Activated CD4-positive, alpha-beta T cell treated with anti-CD3 and anti-CD28 coated beads for 24 hours (primary cell): ENCODE results near the gene YAP1.
"Not testable (repeated sequence)": the region's sequence is repeated elsewhere in the genome, so short reads cannot be mapped to it uniquely, and the experiment has no call there.

Source experiments
- DNase-seq, 2 donors: peaks; one replicate each; pipeline ENCODE4 v3.0.0-alpha.2; 2020; ENCODE audit warnings: low read depth in 2 of 2

The YAP1 gene

DNA sequence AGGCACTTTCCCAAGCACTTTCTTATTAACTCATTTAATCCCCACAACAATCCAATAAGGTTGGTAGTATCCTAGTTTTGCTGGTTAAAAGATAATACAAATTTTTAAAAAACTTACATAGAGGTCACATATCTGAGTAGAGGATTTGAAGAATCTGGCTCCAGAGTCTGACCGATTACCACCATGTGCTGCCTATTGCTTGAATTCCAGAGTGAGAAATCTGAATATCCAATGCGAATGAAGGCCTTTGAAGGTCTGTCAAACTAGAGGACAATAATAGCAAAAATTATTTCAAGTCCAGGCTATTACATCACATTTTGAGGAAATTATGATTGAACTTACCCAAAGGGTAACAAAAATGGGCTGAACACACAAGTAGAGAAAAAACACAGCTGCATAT lies 129.2 kb downstream of the YAP1 start:
- no peak for DNase-seq

DNA sequence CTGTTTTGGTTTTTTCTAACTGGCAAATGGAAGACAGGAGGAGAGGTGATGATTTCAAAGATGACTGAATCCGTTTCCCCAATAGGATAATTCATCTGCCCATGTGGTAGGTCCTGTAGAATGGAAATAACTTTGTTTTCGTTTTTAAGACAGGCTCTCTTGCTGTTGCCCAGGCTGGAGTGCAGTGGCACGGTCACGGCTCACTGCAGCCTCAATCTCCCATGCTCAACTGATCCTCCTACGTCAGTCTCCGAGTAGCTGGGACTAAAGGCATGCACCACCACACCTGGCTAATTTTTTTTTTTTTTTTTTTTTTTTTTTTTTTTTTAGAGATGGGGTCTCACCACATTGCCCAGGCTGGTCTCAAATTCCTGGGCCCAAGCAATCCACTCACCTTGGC lies 129.7 kb downstream of the YAP1 start:
- DNase-seq, result no peak

DNA sequence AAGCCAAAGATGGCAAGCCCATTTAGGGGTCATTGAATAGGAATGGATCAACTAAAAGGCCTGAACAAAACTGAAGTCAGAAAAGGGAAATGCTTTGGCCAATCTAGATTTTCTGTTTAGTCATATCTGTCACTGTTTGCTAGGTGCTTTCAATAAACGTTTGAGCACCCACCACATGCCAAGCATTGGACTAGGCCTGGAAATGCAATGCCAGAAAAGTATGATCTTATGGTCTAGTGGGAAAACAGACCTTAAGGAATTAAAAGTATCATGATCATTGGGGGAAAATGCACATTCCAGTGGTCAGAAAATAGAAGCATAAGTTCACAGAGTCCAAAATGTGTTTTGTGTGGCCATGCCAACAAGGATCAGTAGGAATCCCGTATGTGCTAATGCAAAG lies 130.3 kb downstream of the YAP1 start:
- no peak for DNase-seq

DNA sequence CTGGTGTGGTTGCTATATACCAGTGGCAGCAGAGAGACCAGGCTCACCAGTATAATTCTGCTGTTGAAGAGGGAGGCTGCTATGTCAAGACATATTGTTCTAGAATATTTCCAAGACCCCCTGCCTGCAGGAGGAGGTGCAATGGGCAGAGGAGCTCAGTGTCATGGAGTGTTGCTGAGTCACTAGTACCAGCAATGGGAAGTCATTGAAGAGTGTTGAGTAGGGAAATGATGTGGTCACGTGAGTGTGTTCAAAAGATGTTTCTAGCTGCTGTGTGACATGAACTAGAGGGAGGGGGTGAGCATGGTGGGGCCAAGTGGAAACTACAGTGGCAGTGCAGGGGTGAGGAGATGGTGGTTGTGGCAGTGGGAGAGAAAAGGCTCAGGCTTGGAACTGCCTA lies 130.8 kb downstream of the YAP1 start:
- DNase-seq, result no peak

DNA sequence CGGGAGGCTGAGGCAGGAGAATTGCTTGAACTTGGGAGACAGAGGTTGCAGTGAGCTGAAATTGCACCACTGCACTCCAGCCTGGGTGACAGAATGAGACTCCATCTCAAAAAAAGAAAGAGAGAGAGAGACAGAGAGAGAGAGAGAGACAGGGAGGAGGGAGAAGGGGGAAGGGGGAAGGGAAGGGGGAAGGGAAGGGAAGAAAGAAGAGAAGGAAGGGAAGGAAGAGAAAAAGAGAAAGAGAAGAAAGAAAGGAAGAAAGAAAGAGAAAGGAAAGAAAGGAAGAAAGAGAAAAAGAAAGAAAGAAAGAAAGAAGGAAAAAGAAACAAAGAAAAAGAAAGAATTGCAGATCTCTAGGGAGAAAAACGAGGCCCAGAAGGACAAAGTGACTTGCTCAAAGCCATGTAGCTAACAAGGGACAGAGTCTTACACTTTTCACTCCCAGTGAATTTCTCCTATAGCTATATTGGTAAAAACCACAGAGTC lies 133.2 kb downstream of the YAP1 start:
- no peak for DNase-seq

DNA sequence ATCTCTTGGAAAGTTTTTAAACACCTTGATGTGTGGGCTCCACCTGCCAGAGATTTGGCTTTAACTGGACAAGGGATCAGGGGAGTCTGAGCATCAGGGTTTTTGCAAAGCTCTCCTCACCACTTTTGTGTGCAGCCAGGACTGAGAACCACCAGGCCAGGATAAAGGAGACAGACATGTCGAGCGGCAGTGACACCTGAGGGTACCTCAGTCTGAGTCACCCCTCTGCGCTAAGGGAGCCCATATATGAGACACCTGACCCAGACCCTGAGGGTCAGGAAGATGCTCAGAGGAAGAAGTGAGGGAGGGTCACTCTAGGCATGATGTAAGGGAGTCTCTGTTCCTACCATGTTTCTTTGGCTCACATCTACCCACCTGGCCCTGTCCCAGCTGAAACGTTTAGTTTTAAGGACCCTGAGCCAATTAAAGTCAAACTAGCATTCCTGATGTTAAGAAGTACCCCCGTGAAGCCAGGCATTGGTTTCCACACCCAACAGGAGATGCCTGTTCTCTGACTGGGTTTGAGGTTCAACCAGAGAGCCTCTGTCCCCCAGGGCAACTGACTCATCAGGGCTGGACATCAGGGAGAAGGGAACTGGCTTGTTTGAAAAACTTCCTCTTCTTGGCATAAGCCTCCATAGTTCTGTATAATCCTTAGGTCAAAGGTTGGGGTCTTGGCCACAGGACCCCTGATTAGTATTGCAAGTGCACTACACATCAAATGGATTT lies 134.6 kb downstream of the YAP1 start:
- no peak for DNase-seq

DNA sequence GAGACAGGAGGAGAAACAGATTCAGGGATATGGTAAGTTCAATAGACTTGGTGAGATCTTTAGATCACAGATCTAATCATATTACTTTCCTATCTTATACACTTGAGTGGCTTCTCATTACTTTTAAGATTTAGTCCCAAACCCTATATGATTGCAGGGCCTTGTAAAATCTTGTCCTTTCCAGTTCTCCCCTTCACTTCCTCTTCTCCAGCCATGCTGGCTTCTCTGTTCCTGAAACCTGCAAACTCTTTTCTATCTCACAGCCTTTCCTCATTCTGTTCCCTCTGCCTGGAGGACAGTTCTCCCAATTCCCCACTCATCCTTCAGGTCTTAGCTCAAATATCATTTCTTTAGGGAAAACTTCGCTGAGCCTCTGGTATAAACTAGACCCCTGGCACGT lies 141.2 kb downstream of the YAP1 start:
- DNase-seq, result no peak

DNA sequence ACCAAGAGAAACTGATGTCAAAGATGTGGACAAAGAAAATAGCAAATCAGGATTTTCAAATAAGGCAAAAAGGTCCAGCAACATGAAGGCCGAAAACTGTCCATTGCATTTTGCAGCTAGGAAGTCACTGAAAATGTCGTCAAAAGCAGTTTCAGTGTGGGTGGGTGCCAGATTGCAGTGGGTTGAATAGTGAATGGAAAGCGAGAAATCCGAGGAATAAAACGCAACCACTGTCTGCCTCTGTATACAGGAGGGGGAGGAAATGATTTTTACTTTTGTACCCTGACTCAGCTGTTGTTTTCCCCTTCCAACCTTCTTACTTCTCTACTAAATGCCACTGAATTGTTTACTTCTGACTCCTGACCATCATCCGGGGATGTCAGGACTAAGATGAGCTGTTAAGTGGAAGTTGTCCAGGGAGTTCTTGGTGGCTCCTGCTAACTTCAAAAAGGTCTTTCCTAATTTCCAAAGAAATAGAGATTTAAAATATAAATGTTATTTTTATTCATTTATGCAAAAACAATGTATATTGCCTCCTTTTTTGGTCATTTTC lies 142.2 kb downstream of the YAP1 start:
- DNase-seq, result no peak

DNA sequence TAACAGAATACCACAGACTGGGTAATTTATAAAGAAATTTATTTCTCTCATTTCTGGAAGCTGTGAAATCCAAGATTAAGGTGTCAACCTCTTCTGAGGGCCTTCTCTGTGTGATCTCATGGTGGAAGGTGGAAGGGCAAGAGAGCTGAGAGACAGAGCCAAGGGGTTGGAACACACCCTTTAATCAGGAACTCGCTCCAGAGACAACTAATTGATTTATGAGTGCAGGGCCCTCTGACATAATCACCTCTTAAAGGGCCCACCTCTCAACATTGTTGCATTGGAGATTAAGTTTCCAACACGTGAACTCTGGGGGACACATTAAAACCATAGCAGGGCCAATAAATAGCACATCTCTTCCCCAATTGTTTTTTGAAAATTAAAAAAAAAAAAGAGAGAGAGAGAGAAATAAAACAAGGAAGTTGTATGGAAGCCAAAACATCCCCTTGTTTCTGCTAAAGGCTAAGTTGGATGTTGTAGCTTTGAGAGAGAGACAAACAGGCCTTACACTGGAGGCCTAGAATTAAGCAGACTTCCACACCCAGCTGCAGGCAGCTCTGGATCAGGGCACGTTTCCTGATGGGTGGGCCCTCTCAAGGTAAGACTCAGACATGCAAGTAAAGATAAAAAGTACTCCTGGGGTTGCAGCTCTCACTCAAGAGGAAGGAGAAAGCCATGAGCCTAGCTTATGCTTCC lies 142.9 kb downstream of the YAP1 start:
- no peak for DNase-seq

DNA sequence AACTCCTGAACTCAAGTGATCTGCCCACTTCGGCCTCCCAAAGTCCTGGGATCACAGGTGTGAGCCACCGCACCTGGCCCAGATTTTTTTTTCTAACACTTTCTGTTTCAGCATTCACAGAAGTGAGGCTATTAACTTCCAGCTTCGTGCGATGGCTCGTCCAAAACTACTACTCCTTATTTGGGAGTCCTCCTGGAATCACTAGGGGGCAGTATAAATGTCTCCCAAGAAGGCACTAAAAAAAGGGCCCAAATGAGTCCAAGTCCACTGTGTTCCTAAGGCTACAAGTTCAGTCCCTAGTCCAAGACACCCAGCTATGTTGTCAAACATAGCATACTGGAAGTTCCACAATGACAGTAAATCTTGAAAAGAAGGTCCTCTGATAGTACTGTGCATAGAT lies 143.8 kb downstream of the YAP1 start:
- DNase-seq, result no peak

DNA sequence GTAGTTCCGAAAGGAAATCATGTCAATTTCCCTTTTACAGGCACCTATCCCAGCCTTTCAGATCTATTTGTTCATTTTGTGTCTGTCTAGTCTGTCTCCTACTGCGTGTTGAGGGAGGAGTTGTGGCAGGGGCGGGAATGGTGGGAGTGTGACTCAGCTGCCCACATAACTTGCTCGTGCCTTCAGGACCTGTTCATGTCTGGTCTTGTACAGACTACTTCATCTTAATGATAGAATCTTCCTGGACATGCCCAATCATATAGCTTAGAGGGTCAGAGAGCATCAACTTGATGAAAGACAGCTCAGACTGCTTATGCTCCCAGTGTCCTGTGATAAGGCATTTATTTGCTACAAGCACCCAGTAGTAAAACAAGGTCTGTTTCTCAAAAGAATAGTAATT lies 146.0 kb downstream of the YAP1 start:
- DNase-seq, result no peak

DNA sequence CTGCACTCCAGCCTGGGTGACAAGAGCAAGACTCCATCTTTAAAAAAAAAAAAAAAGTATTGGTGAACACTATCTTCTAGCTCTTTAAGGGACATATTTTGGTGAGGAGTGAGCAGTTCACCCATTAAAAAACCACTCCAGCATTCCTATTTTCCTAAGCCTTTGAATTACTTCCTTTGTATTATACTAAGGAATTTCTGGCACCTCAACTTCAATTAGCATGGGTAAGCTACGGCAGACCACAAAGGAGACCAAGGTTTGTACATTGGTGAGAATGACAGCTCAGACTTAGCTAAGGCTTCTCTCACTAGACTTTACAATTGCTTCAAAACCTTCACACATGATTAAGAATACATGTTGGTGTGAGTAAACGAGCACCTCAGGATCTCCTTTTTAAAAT lies 150.0 kb downstream of the YAP1 start:
- no peak for DNase-seq

DNA sequence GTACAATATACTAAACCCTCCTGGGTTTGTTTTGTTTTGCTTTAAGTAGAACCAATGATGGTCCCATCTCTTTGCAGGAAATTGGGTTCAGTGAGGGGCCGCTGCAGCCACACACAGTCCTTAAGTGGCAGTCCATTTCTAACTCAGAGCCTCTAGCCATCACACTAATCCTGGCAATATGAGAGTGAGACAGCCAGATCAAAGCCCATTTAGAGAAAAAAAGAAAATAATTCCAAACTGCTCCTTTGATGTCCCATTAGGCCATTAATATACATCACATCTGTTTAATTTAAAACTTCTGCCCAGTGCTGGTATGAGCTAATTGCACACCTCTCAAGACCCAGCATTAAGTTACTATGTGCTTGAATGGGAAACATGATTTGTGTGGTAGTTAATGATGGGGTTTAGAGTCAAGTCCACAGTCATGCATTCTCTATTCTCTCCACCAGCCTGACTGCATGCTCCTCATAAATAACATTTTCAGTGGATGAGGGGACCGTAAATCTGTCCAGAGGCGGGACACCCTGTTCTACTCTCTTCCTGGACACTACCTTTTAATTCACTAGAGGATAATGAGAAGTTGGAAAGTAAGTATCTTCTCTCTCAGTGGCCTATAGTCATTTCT lies 153.2 kb downstream of the YAP1 start:
- DNase-seq, result no peak

DNA sequence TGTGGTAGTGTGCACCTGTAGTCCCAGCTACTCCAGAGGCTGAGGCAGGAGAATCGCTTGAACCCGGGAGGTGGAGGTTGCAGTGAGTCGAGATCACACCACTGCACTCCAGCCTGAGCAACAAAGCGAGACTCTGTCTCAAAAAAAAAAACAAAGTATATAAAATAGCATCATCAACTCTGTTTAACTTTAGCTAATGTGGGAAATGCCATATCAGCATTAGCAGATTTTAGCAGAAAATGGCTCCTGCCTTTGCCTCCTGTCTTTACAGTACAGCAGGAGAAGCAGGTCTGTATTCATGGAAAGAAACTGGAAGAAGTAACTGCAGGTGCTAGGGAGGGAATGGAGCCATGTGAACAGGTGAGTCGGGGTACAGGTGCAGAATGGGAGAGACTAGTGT lies 154.5 kb downstream of the YAP1 start:
- DNase-seq, result not testable (repeated sequence)

DNA sequence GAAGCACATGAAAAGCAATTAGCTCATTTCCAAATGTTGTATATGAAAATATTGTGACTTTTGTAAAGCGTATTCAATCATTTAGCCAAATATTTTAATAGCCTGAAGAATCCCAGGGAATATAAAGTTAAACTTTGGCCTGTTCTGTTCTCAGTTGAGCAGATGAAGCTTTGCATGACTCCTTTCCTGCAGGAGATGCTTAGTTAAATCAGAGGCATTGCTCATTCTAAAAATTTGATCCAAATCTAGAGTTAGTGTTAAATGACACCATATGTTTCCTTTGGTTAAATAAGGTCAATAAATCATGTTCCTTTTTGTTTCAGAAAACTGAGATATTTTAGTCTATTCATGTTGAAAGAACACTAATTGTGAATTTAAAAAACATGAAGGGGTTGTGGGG lies 155.9 kb downstream of the YAP1 start:
- no peak for DNase-seq

DNA sequence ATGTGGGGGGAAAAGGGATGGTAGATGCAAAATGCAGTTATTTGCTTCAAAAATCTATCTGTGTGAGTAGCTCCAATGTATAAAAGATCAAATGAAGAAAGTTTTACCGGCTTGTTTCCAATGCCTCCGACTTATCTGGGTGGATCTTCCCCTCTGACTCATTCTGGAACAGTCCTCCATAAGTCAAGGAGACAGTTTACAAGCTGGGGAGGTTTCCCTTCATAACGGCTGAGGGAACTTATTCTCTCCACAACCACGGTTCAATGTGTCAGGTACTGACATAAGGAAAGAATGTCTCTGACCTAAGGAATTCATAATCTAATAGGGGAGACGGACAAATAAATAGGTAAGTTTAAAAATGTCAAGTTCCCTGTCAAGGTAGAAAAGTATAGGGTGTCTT lies 157.4 kb downstream of the YAP1 start:
- no peak for DNase-seq

DNA sequence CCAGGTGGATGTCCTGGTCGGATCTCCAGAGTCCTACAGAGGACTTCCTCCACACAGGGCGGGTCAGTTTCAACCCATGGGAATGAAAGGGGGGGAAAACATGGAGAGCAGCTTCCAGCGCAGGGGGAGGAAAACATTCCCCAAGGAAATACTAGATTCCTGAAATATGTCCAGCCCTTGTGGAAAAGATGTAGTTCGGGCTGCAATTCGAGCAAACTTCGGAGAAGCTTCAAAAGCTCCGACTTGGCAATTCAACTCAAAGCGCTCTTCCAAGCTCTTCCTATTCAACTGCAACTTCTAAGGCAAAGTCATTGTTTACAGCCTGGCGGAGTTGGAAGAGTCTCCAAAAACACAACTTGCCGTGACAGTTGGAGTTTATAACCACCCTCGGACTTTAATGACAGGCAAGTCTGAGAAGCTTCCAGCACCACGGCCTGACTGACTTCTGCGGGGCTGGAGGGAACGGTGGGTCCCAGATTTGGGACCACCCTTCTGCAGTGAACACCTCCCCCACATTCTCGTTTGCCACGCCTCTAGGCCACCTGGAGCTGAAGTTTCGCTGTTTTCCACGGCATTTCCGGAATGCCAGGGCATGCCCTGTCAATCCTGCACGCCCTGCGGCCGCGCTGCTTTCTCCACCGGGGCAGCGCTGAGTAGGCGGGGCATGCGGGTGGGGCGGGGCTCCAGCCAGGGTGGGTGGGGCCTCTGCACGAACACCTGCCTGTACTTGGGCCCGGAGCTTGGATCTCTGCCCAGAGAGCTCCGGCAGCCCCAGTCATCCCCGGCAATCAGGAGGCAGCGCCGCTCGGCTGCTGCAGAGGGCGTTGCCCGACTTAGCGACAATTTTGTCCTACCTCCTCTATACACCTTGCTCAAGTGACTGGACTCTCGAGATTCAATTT lies 158.1 kb downstream of the YAP1 start:
- DNase-seq, result peak; percentile 51 to 74

DNA sequence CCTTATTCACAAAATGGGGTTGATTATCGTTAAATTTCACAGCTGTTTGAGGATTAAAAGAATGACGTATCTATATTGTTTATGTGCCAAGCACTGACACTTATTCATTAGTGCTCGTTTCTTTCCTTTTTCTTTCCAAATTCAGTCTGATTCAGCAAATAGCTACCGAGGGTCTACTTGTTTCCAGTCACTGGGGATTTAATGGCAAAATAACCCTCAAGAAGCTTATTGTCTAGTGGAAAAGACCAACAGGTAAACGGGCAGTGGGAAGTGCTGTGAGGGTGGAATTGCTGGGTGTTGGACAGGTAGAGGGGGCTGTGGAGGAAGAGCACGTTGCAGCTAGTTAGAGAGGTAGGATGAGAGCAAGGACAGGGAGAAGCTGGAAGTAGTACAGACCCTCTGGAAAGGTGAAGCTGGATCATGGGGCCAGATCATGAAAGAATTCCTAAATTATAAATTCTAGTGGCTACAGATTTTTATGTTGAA lies 158.8 kb downstream of the YAP1 start:
- no peak for DNase-seq

DNA sequence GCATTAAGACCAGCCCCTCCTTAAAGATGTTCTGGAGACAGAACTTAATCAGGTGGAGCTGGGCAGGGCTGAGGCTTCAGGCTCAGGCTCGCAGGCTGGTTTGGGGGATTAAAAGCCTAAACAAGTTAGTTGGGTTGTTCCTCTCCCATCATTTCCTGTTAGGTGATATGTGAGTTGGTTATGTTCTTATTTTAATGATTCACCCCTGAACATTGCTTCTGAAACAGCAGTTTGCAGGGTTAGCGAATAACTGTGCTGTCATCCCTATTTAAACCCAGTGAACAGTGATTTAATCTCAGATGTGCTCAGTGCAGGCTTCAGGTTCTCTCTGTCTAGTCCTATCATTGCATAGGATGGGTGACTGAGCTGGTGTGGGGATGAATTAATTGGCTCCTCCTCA lies 159.7 kb downstream of the YAP1 start:
- DNase-seq, result no peak

DNA sequence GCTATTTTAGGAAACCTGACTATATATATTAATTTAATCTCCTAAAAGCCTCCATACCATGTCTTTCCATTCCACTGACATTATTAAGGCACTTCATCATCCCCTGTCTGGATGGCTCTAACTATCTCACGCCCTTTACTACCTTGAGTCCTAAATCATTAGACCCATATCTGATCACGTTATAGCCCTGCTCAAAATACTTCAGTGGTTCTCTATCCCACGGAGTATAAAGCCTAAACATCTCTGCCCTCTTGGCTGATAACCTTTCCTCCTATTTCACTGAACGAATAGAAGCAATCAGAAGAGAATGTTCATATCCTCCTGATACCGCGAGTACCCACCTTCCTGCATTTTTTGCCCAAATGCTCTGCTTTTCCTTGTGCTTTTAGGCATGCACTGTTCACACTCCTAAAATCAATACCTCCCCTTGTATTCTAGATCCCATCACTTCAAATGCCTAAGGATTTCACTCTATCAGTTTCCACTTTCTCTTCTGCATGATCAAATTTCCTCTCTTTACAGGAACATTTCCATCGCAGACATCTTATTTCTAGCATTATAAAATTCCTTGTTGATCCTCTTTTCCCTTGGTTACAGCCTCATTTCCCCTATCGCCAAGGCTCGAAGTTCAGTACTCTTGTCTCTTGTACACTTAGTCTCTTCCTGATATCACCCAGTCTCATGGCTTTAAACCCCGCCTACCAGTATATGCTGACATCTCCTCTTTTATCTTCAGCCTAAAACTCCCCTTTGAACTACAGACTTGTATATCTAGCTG lies 162.0 kb downstream of the YAP1 start:
- DNase-seq, result no peak

DNA sequence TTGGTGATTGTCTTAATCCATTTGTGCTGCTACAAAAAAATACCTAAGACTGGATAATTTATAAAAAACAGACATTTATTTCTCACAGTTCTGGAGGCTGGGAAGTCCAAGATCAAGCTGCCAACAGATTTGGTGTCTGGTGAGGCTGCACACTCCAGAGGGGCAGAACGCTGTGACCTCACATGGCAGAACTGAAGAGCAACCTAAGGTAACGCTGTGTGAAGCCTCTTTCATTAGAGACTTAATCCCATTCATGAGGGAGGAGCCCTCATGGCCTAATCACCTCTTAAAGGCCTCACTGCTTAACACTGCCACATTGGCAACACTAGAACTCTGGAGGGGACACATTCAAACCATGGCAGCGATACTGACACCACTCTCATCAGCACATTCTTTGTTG lies 164.4 kb downstream of the YAP1 start:
- no peak for DNase-seq
